Prostate gland (tissue), 2 donors: ENCODE measurements around the gene FCRL3. TPM values are rescaled to one million over a fixed set of nuclear protein-coding genes. Genes with fewer than 3 reads are reported as not detected.

Experiments used
- DNase-seq: peaks from one replicate; pipeline ENCODE4 v3.0.0-alpha.2; 2019; ENCODE audit warnings: low spot score
- H3K27ac ChIP-seq, 2 donors: fragments of 200-600 bp; sonication (generic); 2 replicates each; pipeline ENCODE4 v1.5.1; 2017 to 2019
- H3K27me3 ChIP-seq: fragments of 200-600 bp; sonication (generic); replicated peaks from 2 replicates; pipeline ENCODE4 v1.5.1; 2019; ENCODE audit not compliant: insufficient read depth
- H3K36me3 ChIP-seq, 2 donors: fragments of 200-600 bp; sonication (generic); 1 replicate in 1 of 2; 2 replicates in 1 of 2; pipeline versions ENCODE4 v1.5.1 to v1.8.1; 2017 to 2019
- H3K4me1 ChIP-seq: fragments of 200-600 bp; sonication (generic); replicated peaks from 2 replicates; pipeline ENCODE4 v1.5.1; 2019
- H3K4me3 ChIP-seq, 2 donors: fragments of 200-600 bp; sonication (generic); 2 replicates each; pipeline ENCODE4 v1.5.1; 2017 to 2019
- H3K9me3 ChIP-seq: fragments of 200-600 bp; sonication (generic); 2 replicates; pipeline ENCODE4 v1.5.1; 2017
- POLR2A ChIP-seq: fragments of 450-650 bp; IDR thresholded peaks from one replicate; pipeline ENCODE4 v1.6.1; 2016; ENCODE audit warnings: antibody characterized with exemption, mild to moderate bottlenecking
- POLR2AphosphoS5 ChIP-seq: sonication (generic); formaldehyde crosslinking; IDR thresholded peaks from one replicate; pipeline ENCODE4 v1.6.1; 2017; ENCODE audit warnings: antibody characterized with exemption
- WGBS: methylation state at CpG from one replicate; pipeline ENCODE4 v1.1.5; 2018; 5-methylcytosine and 5-hydroxymethylcytosine counted together
- intact Hi-C: fragments of 100-400 bp; cut with DNase I; formaldehyde crosslinking; loops from one replicate; pipeline ENCODE4 v1.14.2; 2022
- total RNA-seq, 2 donors: library from RNA; depleted of rRNA; stranded (reverse); fragments of >200 nt; gene quantifications; one replicate each; pipeline ENCODE4 v1.1.0, GENCODE V29; 2016
- TF ChIP-seq, protein P1 (sequence below), 4 experiments: fragments of 200-600 bp in 2 of 4; fragments of 450-650 bp in 2 of 4; sonication (generic) in 2 of 4; IDR thresholded peaks; 1 replicate in 3 of 4; 2 replicates in 1 of 4; pipeline ENCODE4 v1.5.1; 2016 to 2019; ENCODE audit warnings: antibody characterized with exemption in 4 of 4, mild to moderate bottlenecking in 2 of 4, moderate library complexity in 2 of 4

Gene FCRL3
- total RNA-seq, 2 donors from 2014 or later, result 0.17 TPM; not detected in 1

DNA sequence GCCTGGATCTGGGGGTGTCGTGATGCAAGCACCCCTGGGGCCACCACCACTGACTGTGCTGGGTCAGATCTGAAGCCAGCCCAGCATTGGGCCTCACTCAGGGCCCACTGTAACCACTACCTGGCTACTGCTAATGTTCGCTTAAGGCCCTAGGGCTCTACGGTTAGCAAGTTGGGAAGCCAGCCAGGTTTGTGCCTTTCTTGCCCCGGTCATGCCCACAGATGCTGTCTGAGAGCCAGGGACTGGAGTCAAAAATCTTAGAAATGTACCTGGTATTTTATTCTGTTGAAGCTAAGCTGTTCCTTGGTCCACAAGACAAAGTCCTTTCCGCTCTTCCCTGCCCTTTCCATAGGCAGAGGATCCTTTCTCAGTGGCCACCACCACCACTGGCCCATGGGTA lies 15.2 kb upstream of the FCRL3 start:
- Histone ChIP-seq H3K27ac (no peak overlapping the region), H3K36me3 (no peaks in the 10 kb centered on the region), H3K4me3 (no peak overlapping the region), H3K4me1 (no peaks in the 10 kb centered on the region), H3K27me3 (no peaks in the 10 kb centered on the region), H3K9me3 (no peaks in the 10 kb centered on the region)
- TF ChIP-seq POLR2AphosphoS5 (no peak), POLR2A (no peak)
- TF ChIP-seq, protein P1, sequence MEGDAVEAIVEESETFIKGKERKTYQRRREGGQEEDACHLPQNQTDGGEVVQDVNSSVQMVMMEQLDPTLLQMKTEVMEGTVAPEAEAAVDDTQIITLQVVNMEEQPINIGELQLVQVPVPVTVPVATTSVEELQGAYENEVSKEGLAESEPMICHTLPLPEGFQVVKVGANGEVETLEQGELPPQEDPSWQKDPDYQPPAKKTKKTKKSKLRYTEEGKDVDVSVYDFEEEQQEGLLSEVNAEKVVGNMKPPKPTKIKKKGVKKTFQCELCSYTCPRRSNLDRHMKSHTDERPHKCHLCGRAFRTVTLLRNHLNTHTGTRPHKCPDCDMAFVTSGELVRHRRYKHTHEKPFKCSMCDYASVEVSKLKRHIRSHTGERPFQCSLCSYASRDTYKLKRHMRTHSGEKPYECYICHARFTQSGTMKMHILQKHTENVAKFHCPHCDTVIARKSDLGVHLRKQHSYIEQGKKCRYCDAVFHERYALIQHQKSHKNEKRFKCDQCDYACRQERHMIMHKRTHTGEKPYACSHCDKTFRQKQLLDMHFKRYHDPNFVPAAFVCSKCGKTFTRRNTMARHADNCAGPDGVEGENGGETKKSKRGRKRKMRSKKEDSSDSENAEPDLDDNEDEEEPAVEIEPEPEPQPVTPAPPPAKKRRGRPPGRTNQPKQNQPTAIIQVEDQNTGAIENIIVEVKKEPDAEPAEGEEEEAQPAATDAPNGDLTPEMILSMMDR (IDR thresholded peaks at IDR 0.05), result no peak
- intact Hi-C loops, result no loop called here
- 85% methylated on average over 5 of the region's 5 CpGs for WGBS
- no peak for DNase-seq

DNA sequence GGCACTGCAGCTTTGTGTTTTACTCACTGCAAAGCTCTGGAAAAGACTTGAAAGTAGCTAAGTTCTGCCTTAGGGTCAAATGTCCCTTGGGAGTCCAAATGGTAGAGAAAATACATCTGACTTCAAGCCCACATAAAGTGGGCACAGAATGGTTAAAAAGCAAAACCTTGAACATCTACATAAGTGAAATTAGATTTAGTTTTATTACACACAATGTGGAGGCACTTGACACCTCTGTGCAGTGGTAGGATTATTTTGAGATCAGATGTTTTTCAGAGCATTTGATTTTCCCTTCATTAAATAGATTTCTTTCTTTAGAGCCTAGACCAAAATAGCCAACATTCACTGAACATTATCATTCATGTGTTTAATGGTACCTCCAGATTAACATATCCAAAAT lies 11.2 kb upstream of the FCRL3 start:
- Histone ChIP-seq H3K27me3 (no peaks in the 10 kb centered on the region), H3K27ac (no peak overlapping the region), H3K9me3 (no peaks in the 10 kb centered on the region), H3K4me3 (no peak overlapping the region), H3K36me3 (no peaks in the 10 kb centered on the region), H3K4me1 (no peaks in the 10 kb centered on the region)
- TF ChIP-seq, protein P1 (IDR thresholded peaks at IDR 0.05), result no peak
- no peak for DNase-seq
- intact Hi-C loops, result no loop called here

DNA sequence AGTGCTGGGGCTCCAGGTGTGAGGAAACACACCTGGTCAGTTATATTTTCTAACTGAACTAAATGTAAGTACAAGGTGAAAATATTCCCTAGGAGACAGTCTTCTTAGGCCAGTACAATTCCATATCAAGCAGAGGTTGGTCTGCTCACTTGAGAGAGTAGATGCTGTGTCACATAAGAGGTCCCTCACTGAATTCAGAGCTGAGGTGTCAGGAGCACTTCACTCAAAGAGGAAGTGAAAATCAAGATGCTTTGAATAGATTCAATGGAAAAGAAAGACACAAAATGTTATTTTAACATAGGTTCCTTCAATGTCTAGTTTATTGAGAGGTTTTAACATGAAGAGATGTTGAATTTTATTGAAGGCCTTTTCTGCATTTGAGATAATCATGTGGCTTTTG lies 4.3 kb upstream of the FCRL3 start:
- intact Hi-C loops, result no loop called here
- H3K4me1 ChIP-seq, result no peaks in the 10 kb centered on the region
- H3K27ac ChIP-seq, result no peak overlapping the region
- no peak overlapping the region for H3K4me3 ChIP-seq
- DNase-seq, result no peak
- no peaks in the 10 kb centered on the region for H3K27me3 ChIP-seq
- H3K36me3 ChIP-seq, result no peaks in the 10 kb centered on the region
- no peaks in the 10 kb centered on the region for H3K9me3 ChIP-seq
- no peak for TF ChIP-seq POLR2AphosphoS5

DNA sequence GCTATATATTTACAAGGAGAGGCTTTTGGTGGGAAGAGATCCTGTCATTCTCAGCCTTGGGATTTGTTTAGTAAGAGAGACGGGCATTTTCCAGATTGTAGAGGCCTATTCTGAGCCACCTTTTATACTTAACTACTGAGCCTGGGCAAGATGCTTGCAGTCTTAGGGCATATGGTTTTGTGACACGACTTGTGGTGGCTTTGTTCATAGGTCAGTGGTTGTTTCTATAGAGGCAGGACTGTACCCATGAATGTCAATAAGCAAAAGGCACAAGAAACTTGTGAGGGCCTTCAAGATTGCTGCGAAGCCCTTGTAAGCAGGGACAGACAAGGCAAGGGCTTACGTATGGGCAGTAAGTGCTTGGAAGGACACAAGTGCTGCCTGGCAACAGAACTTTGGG lies 3.4 kb upstream of the FCRL3 start:
- Histone ChIP-seq H3K9me3 (no peaks in the 10 kb centered on the region), H3K4me1 (no peaks in the 10 kb centered on the region), H3K27me3 (no peaks in the 10 kb centered on the region), H3K36me3 (no peaks in the 10 kb centered on the region), H3K27ac (no peak overlapping the region), H3K4me3 (no peak overlapping the region)
- 82% methylated on average over 4 of the region's 4 CpGs for WGBS
- intact Hi-C loops, result no loop called here
- DNase-seq, result no peak
- TF ChIP-seq POLR2A (no peak), POLR2AphosphoS5 (no peak)
- TF ChIP-seq, protein P1 (IDR thresholded peaks at IDR 0.05), result no peak

DNA sequence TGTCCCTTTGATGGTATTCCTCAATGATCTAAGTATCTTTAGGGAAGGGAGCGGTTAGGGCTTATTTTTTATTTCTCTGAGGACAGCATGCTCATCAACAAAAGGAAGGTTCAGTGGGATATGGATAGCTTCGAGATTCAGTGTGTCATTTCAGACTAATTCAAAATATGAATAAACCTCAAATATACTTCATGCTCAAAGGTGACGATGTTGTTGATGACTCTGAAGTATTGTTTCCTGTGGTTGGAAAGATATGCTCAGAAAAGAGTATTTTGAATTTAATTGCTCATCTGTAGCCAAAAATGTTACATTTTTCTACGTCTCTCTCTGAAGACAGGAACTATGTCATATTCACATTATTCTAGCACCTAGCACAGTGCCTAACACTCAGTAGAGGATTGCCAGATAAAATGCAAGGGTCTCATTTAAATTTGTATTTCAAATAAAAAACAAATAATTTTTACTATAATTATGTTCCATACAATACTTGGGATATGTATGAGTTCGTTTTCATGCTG lies 1.8 kb upstream of the FCRL3 start:
- intact Hi-C loops, result no loop called here

More for the DNA sequence above, 1.8 kb upstream of the FCRL3 start:
- 82% methylated on average over 5 of the region's 5 CpGs for WGBS
- H3K36me3 ChIP-seq, result no peaks in the 10 kb centered on the region
- no peak overlapping the region for H3K4me3 ChIP-seq
- no peak for DNase-seq
- no peaks in the 10 kb centered on the region for H3K9me3 ChIP-seq
- TF ChIP-seq, protein P1 (IDR thresholded peaks at IDR 0.05), result no peak
- TF ChIP-seq POLR2A (no peak), POLR2AphosphoS5 (no peak)
- no peaks in the 10 kb centered on the region for H3K27me3 ChIP-seq
- H3K4me1 ChIP-seq, result no peaks in the 10 kb centered on the region
- H3K27ac ChIP-seq, result no peak overlapping the region
